H1 (cell line): Measurements from ENCODE around the gene TMIGD1. TPM values are rescaled to one million over a fixed set of nuclear protein-coding genes. Genes with fewer than 3 reads are reported as not detected.

Source experiments
- CTCF ChIA-PET: fragments of 300-600 bp; sonication (Branson Sonifier 250); formaldehyde crosslinking; loops from one replicate; lab custom pipeline; 2021; ENCODE audit not compliant: partially characterized antibody; lab: Charles Lee
- POLR2A ChIA-PET: fragments of 300-600 bp; sonication (Branson Sonifier 250); formaldehyde crosslinking; loops from one replicate; lab custom pipeline; 2021; ENCODE audit warnings: inconsistent platforms; ENCODE audit not compliant: partially characterized antibody; lab: Charles Lee
- DNase-seq, 2 experiments: peaks; one replicate each; pipeline versions ENCODE4 v3.0.0 to v3.0.0-alpha.2; 2010 to 2022; ENCODE audit warnings: low spot score in 2 of 2, low read depth in 1 of 2, mixed read lengths in 1 of 2
- FAIRE-seq: peaks from 2 replicates; lab custom pipeline; 2011; peaks lifted over from hg19 to GRCh38; lab: Jason Lieb, UNC
- H2AFZ ChIP-seq: 2 replicates; pipeline ENCODE4 v1.8.1; 2012; ENCODE audit warnings: low read length, inconsistent platforms
- H2AK5ac ChIP-seq: 2 replicates; pipeline ENCODE4 v1.6.1; 2013; ENCODE audit warnings: low read depth, low read length
- H2BK120ac ChIP-seq: replicated peaks from 2 replicates; pipeline ENCODE3; 2013; ENCODE audit warnings: low read depth, low read length, inconsistent platforms
- H2BK12ac ChIP-seq: 2 replicates; pipeline ENCODE4 v1.6.1; 2013; ENCODE audit warnings: low read depth, low read length
- H2BK15ac ChIP-seq: 2 replicates; pipeline ENCODE4 v1.6.1; 2013; ENCODE audit warnings: low read length
- H2BK20ac ChIP-seq: 2 replicates; pipeline ENCODE4 v1.6.1; 2013; ENCODE audit warnings: low read length
- H2BK5ac ChIP-seq: 2 replicates; pipeline ENCODE4 v1.6.1; 2013; ENCODE audit warnings: low read depth, low read length
- H3K14ac ChIP-seq: 2 replicates; pipeline ENCODE4 v1.6.1; 2013; ENCODE audit warnings: inconsistent platforms; ENCODE audit not compliant: insufficient read length
- H3K18ac ChIP-seq: 2 replicates; pipeline ENCODE4 v1.6.1; 2013; ENCODE audit warnings: low read length; ENCODE audit errors: extremely low read depth
- H3K23ac ChIP-seq: 2 replicates; pipeline ENCODE4 v1.6.1; 2013; ENCODE audit warnings: inconsistent platforms; ENCODE audit not compliant: insufficient read length
- H3K23me2 ChIP-seq: 2 replicates; pipeline ENCODE4 v1.6.1; 2013; ENCODE audit warnings: low read depth, low read length
- H3K27ac ChIP-seq: 2 replicates; pipeline ENCODE4 v1.6.1; 2011; ENCODE audit warnings: low read depth, low read length, inconsistent platforms
- H3K27me3 ChIP-seq, 4 experiments: replicated peaks in 1 of 4; 1 replicate in 1 of 4; 2 replicates in 3 of 4; pipeline versions ENCODE4 v1.6.1 to v1.8.1; 2011 to 2013; ENCODE audit warnings: low read length in 3 of 4, mild to moderate bottlenecking in 3 of 4, inconsistent platforms in 2 of 4, mixed read lengths in 2 of 4, moderate library complexity in 1 of 4; ENCODE audit not compliant: control insufficient read depth in 3 of 4, insufficient read depth in 3 of 4; ENCODE audit errors: extremely low read depth in 1 of 4
- H3K36me3 ChIP-seq, 4 experiments: 2 replicates each; pipeline versions ENCODE4 v1.6.1 to v1.8.1; 2011 to 2013; ENCODE audit warnings: mild to moderate bottlenecking in 4 of 4, low read length in 3 of 4, moderate library complexity in 2 of 4, control low read depth in 1 of 4, inconsistent platforms in 1 of 4; ENCODE audit not compliant: insufficient read depth in 4 of 4, control insufficient read depth in 2 of 4
- H3K4ac ChIP-seq: replicated peaks from 2 replicates; pipeline ENCODE3; 2013; ENCODE audit warnings: low read length, low read depth, mixed read lengths, inconsistent platforms; ENCODE audit not compliant: insufficient read length
- H3K4me1 ChIP-seq, 4 experiments: replicated peaks in 1 of 4; 1 replicate in 1 of 4; 2 replicates in 3 of 4; pipeline versions ENCODE4 v1.6.1 to v1.8.1; 2011 to 2013; ENCODE audit warnings: low read length in 3 of 4, inconsistent platforms in 2 of 4, mixed read lengths in 1 of 4; ENCODE audit not compliant: insufficient read depth in 4 of 4, control insufficient read depth in 3 of 4
- H3K4me2 ChIP-seq, 2 experiments: 2 replicates each; pipeline versions ENCODE4 v1.6.1 to v1.8.1; 2011 to 2013; ENCODE audit warnings: low read depth in 2 of 2, low read length in 2 of 2, control low read depth in 1 of 2, inconsistent platforms in 1 of 2, mild to moderate bottlenecking in 1 of 2; ENCODE audit not compliant: insufficient read depth in 1 of 2
- H3K4me3 ChIP-seq, 4 experiments: fragments of 200-600, 300-600 bp in 1 of 4; sonication (generic), shearing (Covaris generic), sonication (Bioruptor Twin) in 1 of 4; 2 replicates each; pipeline versions ENCODE4 v1.5.1 to v1.8.1; 2011 to 2016; ENCODE audit warnings: low read length in 4 of 4, low read depth in 3 of 4, control low read depth in 2 of 4, inconsistent platforms in 2 of 4, mild to moderate bottlenecking in 2 of 4, mixed read lengths in 1 of 4, moderate library complexity in 1 of 4; ENCODE audit not compliant: insufficient read depth in 2 of 4; ENCODE audit errors: extremely low read depth in 1 of 4
- H3K56ac ChIP-seq: replicated peaks from 2 replicates; pipeline ENCODE3; 2013; ENCODE audit warnings: low read depth, mild to moderate bottlenecking, mixed read lengths, low read length, inconsistent platforms; ENCODE audit not compliant: insufficient read length
- H3K79me1 ChIP-seq: 2 replicates; pipeline ENCODE4 v1.6.1; 2013; ENCODE audit warnings: low read depth, low read length, control low read depth
- H3K79me2 ChIP-seq, 2 experiments: 2 replicates each; pipeline versions ENCODE4 v1.6.1 to v1.8.1; 2012 to 2013; ENCODE audit warnings: low read length in 2 of 2, mild to moderate bottlenecking in 2 of 2, inconsistent platforms in 1 of 2; ENCODE audit not compliant: insufficient read depth in 2 of 2, control insufficient read depth in 1 of 2
- H3K9ac ChIP-seq, 4 experiments: replicated peaks in 1 of 4; 1 replicate in 1 of 4; 2 replicates in 3 of 4; pipeline versions ENCODE4 v1.6.1 to v1.8.1; 2011 to 2013; ENCODE audit warnings: low read depth in 3 of 4, low read length in 3 of 4, control low read depth in 2 of 4, mild to moderate bottlenecking in 2 of 4, moderate library complexity in 2 of 4, inconsistent platforms in 1 of 4; ENCODE audit errors: extremely low read depth in 1 of 4
- H3K9me3 ChIP-seq, 2 experiments: 2 replicates each; pipeline versions ENCODE4 v1.6.1 to v1.8.1; 2012 to 2013; ENCODE audit warnings: mild to moderate bottlenecking in 2 of 2, moderate library complexity in 2 of 2, control low read depth in 1 of 2, inconsistent platforms in 1 of 2, low read depth in 1 of 2, low read length in 1 of 2, mixed read lengths in 1 of 2; ENCODE audit not compliant: insufficient read depth in 2 of 2
- H4K20me1 ChIP-seq, 2 experiments: replicated peaks in 1 of 2; 2 replicates each; pipeline versions ENCODE3 to v1.8.1; 2011 to 2013; ENCODE audit warnings: inconsistent platforms in 2 of 2, low read length in 2 of 2, mild to moderate bottlenecking in 1 of 2; ENCODE audit not compliant: insufficient read depth in 2 of 2, control insufficient read depth in 1 of 2
- H4K5ac ChIP-seq: 2 replicates; pipeline ENCODE4 v1.6.1; 2013; ENCODE audit warnings: low read length, low read depth, mixed read lengths, inconsistent platforms; ENCODE audit not compliant: insufficient read length
- H4K8ac ChIP-seq: 2 replicates; pipeline ENCODE4 v1.8.0; 2013; ENCODE audit warnings: mild to moderate bottlenecking, moderate library complexity, low read length, inconsistent platforms; ENCODE audit not compliant: insufficient read depth; ENCODE audit errors: extremely low read depth
- H4K91ac ChIP-seq: replicated peaks from 2 replicates; pipeline ENCODE3; 2013; ENCODE audit warnings: low read length, mixed read lengths, inconsistent platforms; ENCODE audit not compliant: insufficient read length
- BACH1 ChIP-seq: IDR thresholded peaks from 2 replicates; pipeline ENCODE4 v1.6.1; 2012; ENCODE audit warnings: low read length, improper control_type of control experiment
- CHD2 ChIP-seq: IDR thresholded peaks from 2 replicates; pipeline ENCODE4 v1.6.1; 2012; ENCODE audit warnings: low read length, improper control_type of control experiment
- CREB1 ChIP-seq: IDR thresholded peaks from 2 replicates; pipeline ENCODE4 v1.6.1; 2012; ENCODE audit warnings: inconsistent platforms
- RXRA ChIP-seq: IDR thresholded peaks from 2 replicates; pipeline ENCODE4 v1.6.1; 2011; ENCODE audit warnings: low read depth, mild to moderate bottlenecking, low read length, moderate library complexity; ENCODE audit not compliant: insufficient read depth
- SUZ12 ChIP-seq: fragments of 200-600 bp; sonication (generic); IDR thresholded peaks from 2 replicates; pipeline ENCODE4 v1.6.1; 2012; ENCODE audit warnings: mild to moderate bottlenecking, inconsistent platforms, low read length, moderate library complexity, mixed read lengths
- WGBS, 2 experiments: shearing (Covaris generic) in 1 of 2; methylation state at CpG; one replicate each; pipeline versions ENCODE4 v1.1.6 to v1.1.7; 2013 to 2015; ENCODE audit warnings: low lambda C conversion rate in 2 of 2, mixed read lengths in 2 of 2, inconsistent platforms in 1 of 2, low coverage in 1 of 2, missing lambda C conversion rate in 1 of 2; ENCODE audit not compliant: insufficient replicate concordance in 2 of 2, insufficient coverage in 1 of 2, insufficient read length in 1 of 2; ENCODE audit errors: extremely low coverage in 1 of 2, missing lambda C conversion rate in 1 of 2; 5-methylcytosine and 5-hydroxymethylcytosine counted together
- polyA plus RNA-seq, 7 experiments: library from polyadenylated mRNA; depleted of rRNA in 3 of 7; stranded (reverse) in 5 of 7; unstranded in 2 of 7; fragments of >200 nt in 5 of 7; fragments of 200-250 nt in 2 of 7; gene quantifications; 1 replicate in 5 of 7; 2 replicates in 1 of 7; 4 replicates in 1 of 7; pipeline versions ENCODE4 v1.2.1 to v1.2.3, GENCODE V29; 2011 to 2013; ENCODE audit warnings: missing spikeins in 2 of 7, mixed read lengths in 2 of 7
- total RNA-seq: library from RNA; stranded (reverse); fragmentation: NEBNext Ultra II Directional; extraction: Animal tissue kit (Norgen Biotek cat#: 25700); gene quantifications from 2 replicates; pipeline ENCODE4 v1.2.1, GENCODE V29; 2021

Gene TMIGD1
- total and polyA plus RNA-seq, 2 of the 8 experiments (the other 6 are each of a cell fraction or from before 2014, with no cell fraction given), result not detected

DNA sequence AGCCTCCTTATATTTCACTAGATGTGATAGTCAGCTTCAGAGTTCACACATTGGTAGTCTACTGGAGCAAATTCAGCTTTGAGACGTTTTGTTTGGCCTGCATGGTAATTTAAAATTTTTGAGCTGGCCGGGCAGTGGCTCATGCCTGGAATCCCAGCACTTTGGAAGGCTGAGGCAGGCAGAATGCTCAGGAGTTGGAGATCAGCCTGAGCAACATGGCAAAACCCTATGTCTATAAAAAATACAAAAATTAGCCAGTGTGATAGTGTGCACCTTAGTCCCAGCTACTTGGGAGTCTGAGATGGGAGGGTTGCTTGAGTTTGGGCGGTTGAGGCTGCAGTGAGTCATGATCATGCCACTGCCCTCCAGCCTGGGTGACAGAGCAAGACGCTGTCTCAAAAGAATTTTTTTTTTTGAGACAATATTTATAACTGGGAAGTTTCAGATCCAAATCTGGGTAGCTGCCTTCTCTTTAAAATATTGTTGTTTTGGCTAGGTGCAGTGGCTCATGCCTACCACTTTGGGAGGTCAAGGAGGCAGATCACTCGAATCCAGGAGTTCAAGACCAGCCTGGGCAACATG is 37.3 kb downstream of the TMIGD1 start:
- Histone ChIP-seq H4K20me1 (no peaks in the 10 kb centered on the region), H4K5ac (no peak overlapping the region), H3K4me3 (no peak overlapping the region), H2BK120ac (no peak overlapping the region), H4K91ac (no peak overlapping the region), H2BK12ac (no peak overlapping the region), H2AFZ (no peak overlapping the region), H4K8ac (no peak overlapping the region), H3K9me3 (no peaks in the 10 kb centered on the region), H3K79me1 (no peaks in the 10 kb centered on the region), H3K79me2 (no peaks in the 10 kb centered on the region), H3K23me2 (no peaks in the 10 kb centered on the region; the same call in 1 of the 2 replicates), H3K56ac (no peak overlapping the region), H3K27me3 (peaks cover 0 to 2% (median 0%) of the 10 kb centered on the region in 4 experiments; a peak in 2 of 7 replicates), H3K27ac (no peak overlapping the region), H3K4me2 (no peak overlapping the region), H3K14ac (no peak overlapping the region), H3K36me3 (no peaks in the 10 kb centered on the region), H2AK5ac (no peak overlapping the region), H2BK20ac (no peak overlapping the region), H3K18ac (no peak overlapping the region), H3K4me1 (peaks cover 0 to 3% (median 0%) of the 10 kb centered on the region in 4 experiments; a peak in 2 of 7 replicates), H3K4ac (no peak overlapping the region), H2BK5ac (no peak overlapping the region), H3K23ac (no peak overlapping the region), H2BK15ac (no peak overlapping the region), H3K9ac (no peak overlapping the region)
- CTCF ChIA-PET, result interaction anchor here (0.6 to 1.0 kb wide), 4 partner anchors 40 to 1043 kb away, joined by 3 to 5 read pairs (median 3); no protein-coding TSS in a partner anchor
- FAIRE-seq (no peak), DNase-seq (no peak)
- POLR2A ChIA-PET, result interaction anchor here (0.6 kb wide), 1 partner anchor 212 kb away, joined by 3 read pairs; no protein-coding TSS in a partner anchor
- WGBS, 2 experiments, result 62% methylated on average over 5 of the region's 5 CpGs; no CpG with 5 or more reads in 1 of the 2 experiments
- TF ChIP-seq CREB1 (no peak), BACH1 (no peak), RXRA (no peak), CHD2 (no peak), SUZ12 (no peak)
